Activated CD4-positive, alpha-beta T cell treated with anti-CD3 and anti-CD28 coated beads, Interleukin-2, amount 10 ng/mL, durations not matched to agents 7 days and 5 days (primary cell): ENCODE measurements around the gene LRTM2. TPM values are rescaled to one million over a fixed set of nuclear protein-coding genes. Genes with fewer than 3 reads are reported as not detected.
A peak's percentile ranks its signal among the peaks of the same experiment; 100 is the strongest.

Source experiments
- CTCF ChIA-PET: fragments of 350-600 bp; sonication (Branson Sonifier 250); formaldehyde crosslinking; loops from one replicate; lab custom pipeline; 2021; ENCODE audit warnings: antibody characterized with exemption; lab: Charles Lee
- POLR2A ChIA-PET: fragments of 350-600 bp; sonication (Branson Sonifier 250); formaldehyde crosslinking; loops from one replicate; lab custom pipeline; 2021; ENCODE audit warnings: antibody characterized with exemption; lab: Charles Lee
- DNase-seq: peaks from one replicate; pipeline ENCODE4 v3.0.0-alpha.2; 2020
- H3K27ac Mint-ChIP-seq: one replicate; pipeline ENCODE4 v1.8.0; 2021; ENCODE audit warnings: mild to moderate bottlenecking, moderate library complexity, mixed read lengths
- H3K27me3 Mint-ChIP-seq: one replicate; pipeline ENCODE4 v1.8.0; 2021; ENCODE audit warnings: mixed read lengths
- H3K36me3 Mint-ChIP-seq: one replicate; pipeline ENCODE4 v1.8.0; 2021; ENCODE audit warnings: low read depth, mixed read lengths
- H3K4me1 Mint-ChIP-seq: one replicate; pipeline ENCODE4 v1.8.0; 2021; ENCODE audit warnings: mixed read lengths
- H3K4me3 Mint-ChIP-seq: one replicate; pipeline ENCODE4 v1.8.0; 2021; ENCODE audit warnings: mild to moderate bottlenecking, moderate library complexity, mixed read lengths
- H3K9me3 Mint-ChIP-seq: one replicate; pipeline ENCODE4 v1.8.0; 2021; ENCODE audit warnings: mixed read lengths
- total RNA-seq, 2 experiments: library from RNA; stranded (reverse); gene quantifications; one replicate each; pipeline ENCODE4 v1.2.3, GENCODE V29; 2021

Gene LRTM2
- total RNA-seq, 2 experiments from 2014 or later, result not detected

DNA sequence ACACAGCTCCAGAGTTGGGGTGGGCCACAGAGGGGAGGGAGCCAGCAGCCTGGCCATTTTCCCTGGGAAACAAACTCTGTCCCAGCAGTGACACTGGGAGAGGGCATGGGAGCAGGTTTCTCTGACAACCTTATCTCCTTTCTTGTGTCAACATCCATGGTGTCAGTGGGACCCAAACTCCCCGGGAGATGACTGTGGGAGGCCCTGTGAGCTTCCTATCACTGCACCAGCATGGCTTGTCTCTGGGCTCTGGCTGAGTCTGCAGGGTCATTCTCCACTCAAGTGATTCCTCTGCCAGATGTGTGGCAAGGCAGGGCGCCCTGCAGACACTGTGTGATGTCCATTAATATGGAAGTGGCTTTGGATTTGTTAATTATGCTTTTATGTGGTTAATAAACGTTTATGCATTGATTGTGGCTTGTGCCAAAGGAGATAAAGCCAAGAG, 10.1 kb downstream of the LRTM2 start:
- no peak overlapping the region for H3K27ac Mint-ChIP-seq
- H3K36me3 Mint-ChIP-seq, result no peaks in the 10 kb centered on the region
- CTCF ChIA-PET, result no interaction called here
- H3K4me3 Mint-ChIP-seq, result no peak overlapping the region
- H3K4me1 Mint-ChIP-seq, result no peaks in the 10 kb centered on the region
- no peaks in the 10 kb centered on the region for H3K9me3 Mint-ChIP-seq
- H3K27me3 Mint-ChIP-seq, result peaks cover 16% of the 10 kb centered on the region
- DNase-seq, result no peak
- POLR2A ChIA-PET, result no interaction called here

- Mint-ChIP-seq H3K27ac (no peak overlapping the region), H3K4me1 (no peaks in the 10 kb centered on the region), H3K36me3 (no peaks in the 10 kb centered on the region), H3K27me3 (peaks cover 16% of the 10 kb centered on the region), H3K4me3 (no peak overlapping the region), H3K9me3 (no peaks in the 10 kb centered on the region)
- DNase-seq, result peak; percentile 24
- ChIA-PET POLR2A (no interaction called here), CTCF (no interaction called here)
Observed at GRCh38 chr12:1830981-1831963, 10.9 kb downstream of the LRTM2 start.

DNA sequence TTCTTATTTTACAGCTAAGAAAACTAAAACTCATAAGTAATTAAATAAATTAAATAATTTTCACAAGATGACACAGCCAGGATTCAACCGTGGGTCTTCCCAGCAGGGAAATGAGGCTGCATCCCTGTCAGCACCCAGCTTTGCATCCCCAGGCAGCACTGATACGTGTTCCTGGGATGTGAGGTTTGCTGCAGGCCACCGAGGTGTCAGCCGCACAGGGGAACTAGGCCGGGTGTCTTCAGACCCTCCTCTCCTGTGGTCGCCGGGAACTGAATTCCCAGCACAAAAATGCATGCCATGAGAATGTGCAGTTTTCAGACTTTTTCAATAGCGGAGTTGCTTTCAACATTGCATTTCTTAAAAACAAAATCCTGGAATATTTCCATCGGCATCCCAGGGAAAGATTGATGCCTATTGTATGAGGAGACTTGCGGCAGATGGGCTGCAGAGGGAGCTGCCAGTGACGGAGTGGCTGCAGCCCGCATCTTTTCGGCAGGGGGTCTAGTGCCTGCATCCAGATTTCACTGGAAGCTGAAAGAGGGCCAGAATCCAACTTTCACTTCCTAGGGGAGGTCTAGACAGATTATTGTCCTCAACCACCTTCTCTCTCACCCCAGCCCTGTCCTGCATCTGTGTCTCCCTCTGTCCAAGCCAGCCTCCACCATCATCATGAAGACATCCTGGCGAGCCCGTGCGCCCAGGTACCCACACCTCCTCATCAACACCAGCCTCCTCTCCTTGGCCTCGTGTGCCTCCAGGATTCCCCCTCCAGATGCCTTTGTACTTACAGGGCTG, 12.6 kb downstream of the LRTM2 start:
- H3K27ac Mint-ChIP-seq, result no peak overlapping the region
- H3K4me3 Mint-ChIP-seq, result no peak overlapping the region
- ChIA-PET POLR2A (no interaction called here), CTCF (interaction anchor here (0.8 kb wide), 1 partner anchor 9 kb away, joined by 4 read pairs; no protein-coding TSS in a partner anchor)
- H3K36me3 Mint-ChIP-seq, result no peaks in the 10 kb centered on the region
- peaks cover 16% of the 10 kb centered on the region for H3K27me3 Mint-ChIP-seq
- H3K9me3 Mint-ChIP-seq, result no peaks in the 10 kb centered on the region
- no peak for DNase-seq
- no peaks in the 10 kb centered on the region for H3K4me1 Mint-ChIP-seq

DNA sequence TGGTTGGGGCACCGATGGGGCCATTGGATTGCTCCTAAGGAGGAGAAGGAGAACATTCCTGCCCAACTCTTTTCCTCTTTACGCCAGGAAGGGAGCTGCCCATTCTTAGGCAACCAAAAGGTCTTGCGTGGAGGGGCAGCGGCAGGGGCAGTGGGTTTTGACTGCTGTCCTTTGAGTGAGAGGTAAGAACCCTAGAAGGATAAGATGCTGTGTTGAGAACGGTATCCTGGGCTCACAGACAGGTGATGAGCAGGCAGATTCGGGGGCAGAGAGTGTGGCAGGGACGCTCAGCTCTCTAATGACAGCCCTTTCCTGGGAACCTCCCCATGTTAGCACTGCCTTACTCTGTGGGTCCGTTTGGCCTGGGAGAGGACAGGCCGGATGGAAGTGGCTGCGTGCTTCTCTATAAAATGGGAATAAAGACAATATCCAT, 13.2 kb downstream of the LRTM2 start:
- H3K9me3 Mint-ChIP-seq, result no peaks in the 10 kb centered on the region
- no peak overlapping the region for H3K4me3 Mint-ChIP-seq
- H3K27ac Mint-ChIP-seq, result no peak overlapping the region
- ChIA-PET CTCF (no interaction called here), POLR2A (no interaction called here)
- DNase-seq, result no peak
- H3K4me1 Mint-ChIP-seq, result no peaks in the 10 kb centered on the region
- H3K27me3 Mint-ChIP-seq, result peaks cover 16% of the 10 kb centered on the region
- no peaks in the 10 kb centered on the region for H3K36me3 Mint-ChIP-seq

- H3K27ac Mint-ChIP-seq, result no peak overlapping the region
- no peaks in the 10 kb centered on the region for H3K4me1 Mint-ChIP-seq
- CTCF ChIA-PET, result interaction anchor here (1.2 kb wide), 1 partner anchor 19 kb away, joined by 6 read pairs; no protein-coding TSS in a partner anchor
Observed at GRCh38 chr12:1834186-1834925, 14.0 kb downstream of the LRTM2 start.

GRCh38 chr12:1835211-1836131, 15.1 kb downstream of the LRTM2 start:
- Mint-ChIP-seq H3K9me3 (no peaks in the 10 kb centered on the region), H3K4me1 (no peaks in the 10 kb centered on the region), H3K36me3 (no peaks in the 10 kb centered on the region), H3K27ac (no peak overlapping the region), H3K27me3 (peaks cover 15% of the 10 kb centered on the region), H3K4me3 (no peak overlapping the region)
- ChIA-PET CTCF (interaction anchor here (1.2 kb wide), 1 partner anchor 20 kb away, joined by 6 read pairs; no protein-coding TSS in a partner anchor), POLR2A (no interaction called here)
- DNase-seq, result no peak

More at GRCh38 chr12:1834186-1834925, 14.0 kb downstream of the LRTM2 start:
- no peak overlapping the region for H3K4me3 Mint-ChIP-seq
- POLR2A ChIA-PET, result no interaction called here
- no peaks in the 10 kb centered on the region for H3K9me3 Mint-ChIP-seq
- DNase-seq, result no peak
- no peaks in the 10 kb centered on the region for H3K36me3 Mint-ChIP-seq
- peaks cover 16% of the 10 kb centered on the region for H3K27me3 Mint-ChIP-seq

GRCh38 chr12:1836241-1836803, 16.0 kb downstream of the LRTM2 start:
- Mint-ChIP-seq H3K36me3 (no peaks in the 10 kb centered on the region), H3K9me3 (no peaks in the 10 kb centered on the region), H3K27me3 (peaks cover 7% of the 10 kb centered on the region), H3K4me1 (no peaks in the 10 kb centered on the region), H3K4me3 (no peak overlapping the region), H3K27ac (no peak overlapping the region)
- POLR2A ChIA-PET, result no interaction called here
- CTCF ChIA-PET, result interaction anchor here (0.9 kb wide), 1 partner anchor 41 kb away, joined by 3 read pairs; no protein-coding TSS in a partner anchor
- no peak for DNase-seq

- ChIA-PET POLR2A (no interaction called here), CTCF (interaction anchor here (0.9 to 1.6 kb wide), 2 partner anchors 39 to 42 kb away, joined by 3 to 4 read pairs; no protein-coding TSS in a partner anchor)
- DNase-seq, result no peak
- Mint-ChIP-seq H3K9me3 (no peaks in the 10 kb centered on the region), H3K36me3 (no peaks in the 10 kb centered on the region), H3K27ac (no peak overlapping the region), H3K4me3 (no peak overlapping the region), H3K27me3 (peaks cover 4% of the 10 kb centered on the region), H3K4me1 (no peaks in the 10 kb centered on the region)
Observed at GRCh38 chr12:1836854-1837421, 16.6 kb downstream of the LRTM2 start.

DNA sequence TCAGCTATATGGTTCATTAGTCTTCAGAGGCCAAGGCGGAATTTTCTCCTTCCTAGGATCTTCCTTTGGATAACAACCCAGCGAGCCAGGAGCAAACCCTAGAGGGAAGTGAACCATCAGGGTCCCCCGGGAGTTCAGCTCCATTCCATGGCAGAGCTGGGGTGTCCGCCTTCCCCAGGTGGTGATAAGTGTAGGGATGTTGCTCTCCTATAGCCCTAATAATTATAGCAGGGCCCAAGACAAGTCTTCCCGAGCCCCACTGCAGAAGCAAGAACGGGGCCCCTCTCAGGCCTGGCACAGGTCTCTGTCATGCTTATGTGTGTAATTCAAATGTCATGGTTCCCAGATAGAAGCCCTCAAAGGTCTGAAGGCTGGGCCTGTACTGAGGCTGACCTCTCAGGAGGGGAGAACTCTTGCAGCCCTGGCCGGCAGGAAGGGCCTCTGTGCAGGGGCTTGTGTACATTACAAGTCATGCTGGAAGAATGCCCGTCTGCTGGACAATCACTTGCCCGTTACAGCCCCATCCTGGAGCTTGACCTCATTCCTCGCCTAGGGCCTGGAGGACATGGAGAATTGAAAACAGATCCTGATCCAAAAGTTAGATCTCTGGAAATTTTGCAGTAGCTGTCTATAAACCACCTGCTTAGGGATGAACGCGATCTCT, 17.3 kb downstream of the LRTM2 start:
- ChIA-PET CTCF (interaction anchor here (0.6 to 1.6 kb wide), 2 partner anchors 39 to 1457 kb away, joined by 3 to 4 read pairs; no protein-coding TSS in a partner anchor), POLR2A (no interaction called here)
- Mint-ChIP-seq H3K27ac (no peak overlapping the region), H3K9me3 (no peaks in the 10 kb centered on the region), H3K4me3 (no peak overlapping the region), H3K27me3 (no peaks in the 10 kb centered on the region), H3K36me3 (no peaks in the 10 kb centered on the region), H3K4me1 (no peaks in the 10 kb centered on the region)
- DNase-seq, result no peak

DNA sequence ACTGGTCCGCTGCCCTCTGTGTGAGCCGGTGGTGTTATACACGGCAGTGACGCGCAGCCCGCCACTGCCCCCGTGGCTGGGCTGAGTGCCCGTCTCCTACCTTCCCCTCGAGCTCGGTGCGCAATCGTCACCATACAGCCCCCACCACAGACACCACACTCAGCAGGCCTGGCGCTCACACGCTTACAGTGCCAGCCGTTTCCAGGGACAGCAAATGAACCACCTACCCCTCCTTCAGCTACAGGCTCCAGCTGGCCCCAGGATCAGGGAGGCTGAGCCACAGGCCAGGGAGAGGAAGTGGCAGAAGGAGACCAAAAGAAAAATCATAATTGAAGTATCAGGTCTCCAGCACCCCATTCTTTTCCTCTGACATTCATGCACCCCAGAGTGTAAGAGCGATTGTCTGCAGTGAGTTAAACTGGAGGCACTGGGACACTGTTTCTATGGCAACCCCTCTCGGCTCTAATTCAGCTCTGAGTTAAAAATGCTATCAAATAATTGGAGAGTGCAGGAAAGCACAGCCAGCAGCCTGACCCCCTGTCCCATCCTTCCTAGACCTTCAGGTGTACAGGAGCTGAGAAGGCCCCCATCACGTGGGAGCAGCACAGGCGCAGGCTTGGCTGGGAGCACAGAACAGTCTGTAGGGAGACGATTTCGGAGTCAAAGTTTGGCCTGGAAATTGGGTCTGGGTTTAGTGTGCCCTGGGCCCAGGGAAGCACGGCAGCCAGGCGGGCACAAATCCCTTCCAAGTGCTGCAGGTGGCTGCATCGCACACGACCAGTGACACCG, 18.0 kb downstream of the LRTM2 start:
- Mint-ChIP-seq H3K4me3 (no peak overlapping the region), H3K4me1 (no peaks in the 10 kb centered on the region), H3K27ac (no peak overlapping the region), H3K36me3 (no peaks in the 10 kb centered on the region), H3K9me3 (no peaks in the 10 kb centered on the region), H3K27me3 (no peaks in the 10 kb centered on the region)
- ChIA-PET CTCF (interaction anchor here (0.5 to 1.6 kb wide), 3 partner anchors 40 to 181 kb away, joined by 3 to 4 read pairs (median 3); no protein-coding TSS in a partner anchor), POLR2A (no interaction called here)
- DNase-seq, result no peak
